ENCODE measurements around the gene SHISA4. TPM values are rescaled to one million over a fixed set of nuclear protein-coding genes. Genes with fewer than 3 reads are reported as not detected.
"Not testable (repeated sequence)": the region's sequence is repeated elsewhere in the genome, so short reads cannot be mapped to it uniquely, and the experiment has no call there.

Gene SHISA4
- total RNA-seq, 1 experiment from 2014 or later, result 3.0 TPM

DNA sequence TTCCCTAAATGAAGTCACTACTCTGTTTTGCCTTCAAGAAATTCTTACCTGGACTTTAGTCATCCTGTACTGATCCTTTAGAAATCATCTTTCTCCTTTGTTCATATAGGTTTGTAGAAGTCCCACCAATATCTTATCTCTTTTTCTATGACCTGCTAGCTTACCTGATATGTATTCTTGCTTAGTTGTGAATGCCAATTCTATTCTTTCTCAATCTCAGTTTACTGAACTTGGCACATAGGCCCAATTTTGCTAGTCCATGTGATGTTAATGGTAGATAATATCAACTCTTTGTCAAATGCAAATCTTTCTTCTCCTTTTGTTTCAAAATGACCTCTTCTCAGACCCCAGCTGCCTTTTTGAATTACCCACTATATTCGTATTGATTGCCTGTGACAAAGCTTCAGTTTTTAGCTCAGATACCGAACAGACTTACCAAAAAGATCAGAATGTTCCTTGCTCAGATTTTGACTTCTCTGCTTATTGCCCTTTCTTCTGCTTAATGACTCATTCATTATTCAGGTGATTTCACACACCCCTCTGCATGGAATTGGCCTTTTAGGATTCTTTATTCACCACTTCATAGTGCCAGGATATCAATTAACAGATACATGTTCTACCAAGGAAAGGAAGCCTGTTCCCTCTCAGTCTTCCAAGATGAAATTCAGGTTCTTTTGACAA is 39.2 kb upstream of the SHISA4 start:
- H3K27me3 Mint-ChIP-seq (ENCODE audit: insufficient read depth, unreplicated experiment), result no peaks in the 10 kb centered on the region
- Histone ChIP-seq H3K36me3 (ENCODE audit: control insufficient read depth, insufficient read depth, low read length) (no peaks in the 10 kb centered on the region; the same call in 1 of the 2 replicates), H3K27me3 (replicated peaks; ENCODE audit: control insufficient read depth, insufficient read depth, low read length) (no peaks in the 10 kb centered on the region), H3K4me3 (ENCODE audit: low read depth, low read length) (no peak overlapping the region), H3K9me3 (no peaks in the 10 kb centered on the region), H3K4me1 (no peaks in the 10 kb centered on the region)
- intact Hi-C loops (cut with micrococcal nuclease; ENCODE audit: unreplicated experiment), result no loop called here
- ChIA-PET POLR2A (interaction anchor here (0.6 kb wide), 1 partner anchor 17 kb away, joined by 3 read pairs; no protein-coding TSS in a partner anchor), CTCF (interaction anchor here (0.5 to 0.6 kb wide), 2 partner anchors 33 to 338 kb away, joined by 3 read pairs; no protein-coding TSS in a partner anchor)
- no peaks in the 10 kb centered on the region for H3K4me1 Mint-ChIP-seq (ENCODE audit: low read depth, unreplicated experiment)
- H3K4me3 Mint-ChIP-seq (ENCODE audit: unreplicated experiment), result no peak overlapping the region
- no peak overlapping the region for H3K27ac Mint-ChIP-seq (ENCODE audit: unreplicated experiment)
- no peak for DNase-seq
- H3K9me3 Mint-ChIP-seq (ENCODE audit: unreplicated experiment), result no peaks in the 10 kb centered on the region
- peaks cover 49% of the 10 kb centered on the region for H3K36me3 Mint-ChIP-seq (ENCODE audit: insufficient read depth, unreplicated experiment)
- TF ChIP-seq, protein P1, sequence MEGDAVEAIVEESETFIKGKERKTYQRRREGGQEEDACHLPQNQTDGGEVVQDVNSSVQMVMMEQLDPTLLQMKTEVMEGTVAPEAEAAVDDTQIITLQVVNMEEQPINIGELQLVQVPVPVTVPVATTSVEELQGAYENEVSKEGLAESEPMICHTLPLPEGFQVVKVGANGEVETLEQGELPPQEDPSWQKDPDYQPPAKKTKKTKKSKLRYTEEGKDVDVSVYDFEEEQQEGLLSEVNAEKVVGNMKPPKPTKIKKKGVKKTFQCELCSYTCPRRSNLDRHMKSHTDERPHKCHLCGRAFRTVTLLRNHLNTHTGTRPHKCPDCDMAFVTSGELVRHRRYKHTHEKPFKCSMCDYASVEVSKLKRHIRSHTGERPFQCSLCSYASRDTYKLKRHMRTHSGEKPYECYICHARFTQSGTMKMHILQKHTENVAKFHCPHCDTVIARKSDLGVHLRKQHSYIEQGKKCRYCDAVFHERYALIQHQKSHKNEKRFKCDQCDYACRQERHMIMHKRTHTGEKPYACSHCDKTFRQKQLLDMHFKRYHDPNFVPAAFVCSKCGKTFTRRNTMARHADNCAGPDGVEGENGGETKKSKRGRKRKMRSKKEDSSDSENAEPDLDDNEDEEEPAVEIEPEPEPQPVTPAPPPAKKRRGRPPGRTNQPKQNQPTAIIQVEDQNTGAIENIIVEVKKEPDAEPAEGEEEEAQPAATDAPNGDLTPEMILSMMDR (IDR thresholded peaks at IDR 0.05; ENCODE audit: insufficient read depth in 1 of 2, low read depth in 1 of 2, low read length in 1 of 2, severe bottlenecking in 1 of 2, unreplicated experiment in 1 of 2), result no peak
- no TSS peak for BruUV-seq (replicated peaks)

DNA sequence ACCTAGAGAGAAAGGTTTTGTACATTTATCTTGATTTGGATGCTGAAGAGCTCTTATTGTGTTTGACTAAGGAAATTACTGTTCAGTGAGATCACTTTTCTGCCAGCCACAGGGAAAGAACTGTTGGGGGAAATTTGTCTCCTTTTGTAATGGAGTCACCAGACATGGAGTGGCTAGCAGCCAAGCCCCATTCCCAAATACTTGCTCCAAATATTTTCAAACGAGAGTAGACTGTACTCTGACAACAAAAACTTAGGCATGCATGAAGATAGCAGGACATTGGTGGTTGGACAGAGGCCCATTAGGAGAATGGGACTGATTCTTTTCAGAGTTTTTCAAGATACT is 38.7 kb upstream of the SHISA4 start:
- H3K27me3 ChIP-seq (replicated peaks; ENCODE audit: control insufficient read depth, insufficient read depth, low read length), result no peaks in the 10 kb centered on the region
- H3K36me3 Mint-ChIP-seq (ENCODE audit: insufficient read depth, unreplicated experiment), result peaks cover 54% of the 10 kb centered on the region
- no peaks in the 10 kb centered on the region for H3K9me3 Mint-ChIP-seq (ENCODE audit: unreplicated experiment)
- H3K27ac Mint-ChIP-seq (ENCODE audit: unreplicated experiment), result no peak overlapping the region
- no peaks in the 10 kb centered on the region for H3K27me3 Mint-ChIP-seq (ENCODE audit: insufficient read depth, unreplicated experiment)
- no peaks in the 10 kb centered on the region for H3K4me1 ChIP-seq
- intact Hi-C loops (cut with micrococcal nuclease; ENCODE audit: unreplicated experiment), result no loop called here
- H3K4me1 Mint-ChIP-seq (ENCODE audit: low read depth, unreplicated experiment), result no peaks in the 10 kb centered on the region
- TF ChIP-seq, protein P1 (IDR thresholded peaks at IDR 0.05; ENCODE audit: insufficient read depth in 1 of 2, low read depth in 1 of 2, low read length in 1 of 2, severe bottlenecking in 1 of 2, unreplicated experiment in 1 of 2), result no peak
- no peaks in the 10 kb centered on the region for H3K9me3 ChIP-seq
- BruUV-seq (replicated peaks), result no TSS peak
- H3K36me3 ChIP-seq (ENCODE audit: control insufficient read depth, insufficient read depth, low read length), result no peaks in the 10 kb centered on the region; the same call in 1 of the 2 replicates
- DNase-seq, result no peak
- no peak overlapping the region for H3K4me3 Mint-ChIP-seq (ENCODE audit: unreplicated experiment)
- ChIA-PET POLR2A (no interaction called here), CTCF (no interaction called here)
- H3K4me3 ChIP-seq (ENCODE audit: low read depth, low read length), result no peak overlapping the region

- no peaks in the 10 kb centered on the region for H3K27me3 Mint-ChIP-seq (ENCODE audit: insufficient read depth, unreplicated experiment)
- no TSS peak for BruUV-seq (replicated peaks)
- TF ChIP-seq, protein P1 (IDR thresholded peaks at IDR 0.05; ENCODE audit: insufficient read depth in 1 of 2, low read depth in 1 of 2, low read length in 1 of 2, severe bottlenecking in 1 of 2, unreplicated experiment in 1 of 2), result no peak
- H3K36me3 ChIP-seq (ENCODE audit: control insufficient read depth, insufficient read depth, low read length), result no peaks in the 10 kb centered on the region; the same call in 1 of the 2 replicates
- DNase-seq, result no peak
- no peaks in the 10 kb centered on the region for H3K9me3 ChIP-seq
- ChIA-PET CTCF (no interaction called here), POLR2A (no interaction called here)
- no peaks in the 10 kb centered on the region for H3K4me1 ChIP-seq
- H3K9me3 Mint-ChIP-seq (ENCODE audit: unreplicated experiment), result no peaks in the 10 kb centered on the region
- intact Hi-C loops (cut with micrococcal nuclease; ENCODE audit: unreplicated experiment), result no loop called here
- H3K4me1 Mint-ChIP-seq (ENCODE audit: low read depth, unreplicated experiment), result no peaks in the 10 kb centered on the region
- H3K27me3 ChIP-seq (replicated peaks; ENCODE audit: control insufficient read depth, insufficient read depth, low read length), result no peaks in the 10 kb centered on the region
- H3K36me3 Mint-ChIP-seq (ENCODE audit: insufficient read depth, unreplicated experiment), result peaks cover 73% of the 10 kb centered on the region
- no peak overlapping the region for H3K4me3 Mint-ChIP-seq (ENCODE audit: unreplicated experiment)
- no peak overlapping the region for H3K27ac Mint-ChIP-seq (ENCODE audit: unreplicated experiment)
- H3K4me3 ChIP-seq (ENCODE audit: low read depth, low read length), result no peak overlapping the region
Measured at GRCh38 chr1:201851949-201852348, 36.7 kb upstream of the SHISA4 start.

DNA sequence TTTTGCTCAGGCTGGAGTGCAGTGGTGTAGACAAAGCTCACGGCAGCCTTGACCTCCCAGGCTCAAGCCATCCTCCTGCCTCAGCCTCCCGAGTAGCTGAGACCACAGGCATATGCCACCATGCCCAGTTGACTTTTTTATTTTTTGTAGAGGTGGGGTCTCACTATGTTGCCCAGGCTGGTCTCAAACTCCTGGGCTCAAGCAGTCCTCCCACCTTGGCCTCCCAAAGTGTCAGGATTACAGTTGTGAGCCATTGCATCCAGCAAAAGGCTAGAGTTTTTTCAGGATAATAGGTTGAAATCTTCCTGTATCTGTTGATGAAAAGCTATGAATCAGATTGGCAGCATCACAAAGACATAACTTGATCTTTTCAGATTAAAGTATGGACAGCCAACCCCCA is 32.0 kb upstream of the SHISA4 start:
- H3K27me3 Mint-ChIP-seq (ENCODE audit: insufficient read depth, unreplicated experiment); H3K4me1 ChIP-seq; H3K9me3 ChIP-seq; H3K4me3 Mint-ChIP-seq (ENCODE audit: unreplicated experiment); H3K27me3 ChIP-seq (replicated peaks; ENCODE audit: control insufficient read depth, insufficient read depth, low read length); CTCF ChIA-PET; intact Hi-C loops (cut with micrococcal nuclease; ENCODE audit: unreplicated experiment); BruUV-seq (replicated peaks); H3K27ac Mint-ChIP-seq (ENCODE audit: unreplicated experiment); POLR2A ChIA-PET; DNase-seq; H3K36me3 ChIP-seq (ENCODE audit: control insufficient read depth, insufficient read depth, low read length); H3K4me1 Mint-ChIP-seq (ENCODE audit: low read depth, unreplicated experiment); H3K4me3 ChIP-seq (ENCODE audit: low read depth, low read length); H3K9me3 Mint-ChIP-seq (ENCODE audit: unreplicated experiment): not testable (repeated sequence)
- H3K36me3 Mint-ChIP-seq (ENCODE audit: insufficient read depth, unreplicated experiment), result peaks cover 89% of the 10 kb centered on the region

All from Caco-2 (cell line).